Common myeloid progenitor, CD34-positive (primary cell): ENCODE results near the gene SLC49A3.
"Not testable (repeated sequence)": the region's sequence is repeated elsewhere in the genome, so short reads cannot be mapped to it uniquely, and the experiment has no call there.

Source experiments
- CTCF ChIA-PET: fragments of 350-600 bp; sonication (Branson Sonifier 250); formaldehyde crosslinking; loops from one replicate; lab custom pipeline; 2021; ENCODE audit warnings: antibody characterized with exemption; lab: Charles Lee
- POLR2A ChIA-PET: fragments of 350-600 bp; sonication (Branson Sonifier 250); formaldehyde crosslinking; loops from one replicate; lab custom pipeline; 2021; ENCODE audit warnings: antibody characterized with exemption; lab: Charles Lee
- DNase-seq, 3 donors: peaks; one replicate each; pipeline versions ENCODE4 v3.0.0 to v3.0.0-alpha.2; 2013
- H3K27ac ChIP-seq, 2 experiments: 1 replicate in 1 of 2; 2 replicates in 1 of 2; pipeline ENCODE4 v1.7.0; 2013; ENCODE audit warnings: inconsistent platforms in 2 of 2, low read length in 2 of 2, mild to moderate bottlenecking in 2 of 2, low read depth in 1 of 2, moderate library complexity in 1 of 2; ENCODE audit not compliant: severe bottlenecking in 2 of 2, insufficient read depth in 1 of 2, poor library complexity in 1 of 2
- H3K27me3 ChIP-seq, 5 experiments: replicated peaks in 2 of 5; 1 replicate in 3 of 5; 2 replicates in 2 of 5; pipeline versions ENCODE4 v1.6.1 to v1.7.0; 2013; ENCODE audit warnings: low read length in 4 of 5, mild to moderate bottlenecking in 2 of 5, moderate library complexity in 2 of 5, inconsistent platforms in 1 of 5; ENCODE audit not compliant: insufficient read depth in 5 of 5, control insufficient read depth in 4 of 5
- H3K36me3 ChIP-seq, 4 experiments: 1 replicate in 2 of 4; 2 replicates in 2 of 4; pipeline versions ENCODE4 v1.6.1 to v1.7.0; 2013; ENCODE audit warnings: low read length in 3 of 4, control low read depth in 1 of 4, mild to moderate bottlenecking in 1 of 4; ENCODE audit not compliant: control insufficient read depth in 4 of 4, insufficient read depth in 4 of 4
- H3K4me1 ChIP-seq, 4 experiments: 1 replicate in 3 of 4; 2 replicates in 1 of 4; pipeline versions ENCODE4 v1.6.1 to v1.7.1; 2013; ENCODE audit warnings: low read length in 3 of 4, mild to moderate bottlenecking in 3 of 4, control low read depth in 1 of 4, inconsistent platforms in 1 of 4, moderate library complexity in 1 of 4; ENCODE audit not compliant: control insufficient read depth in 4 of 4, insufficient read depth in 4 of 4; ENCODE audit errors: control extremely low read depth in 1 of 4
- H3K4me3 ChIP-seq, 7 experiments: 1 replicate in 4 of 7; 2 replicates in 3 of 7; pipeline versions ENCODE4 v1.5.1 to v1.7.0; 2013; ENCODE audit warnings: mild to moderate bottlenecking in 7 of 7, low read length in 6 of 7, moderate library complexity in 6 of 7, inconsistent platforms in 2 of 7, low read depth in 2 of 7, control low read depth in 1 of 7; ENCODE audit not compliant: insufficient read depth in 4 of 7, control insufficient read depth in 1 of 7; ENCODE audit errors: extremely low read depth in 1 of 7
- H3K9me3 ChIP-seq, 5 experiments: 1 replicate in 4 of 5; 2 replicates in 1 of 5; pipeline versions ENCODE4 v1.6.1 to v1.7.1; 2013; ENCODE audit warnings: low read length in 4 of 5, mild to moderate bottlenecking in 2 of 5, inconsistent platforms in 1 of 5, low read depth in 1 of 5, moderate library complexity in 1 of 5; ENCODE audit not compliant: control insufficient read depth in 4 of 5, insufficient read depth in 2 of 5; ENCODE audit errors: control extremely low read depth in 1 of 5
- WGBS: methylation state at CpG from one replicate; pipeline ENCODE4 v1.1.5; 2013; ENCODE audit not compliant: insufficient coverage; 5-methylcytosine and 5-hydroxymethylcytosine counted together

The SLC49A3 gene

DNA sequence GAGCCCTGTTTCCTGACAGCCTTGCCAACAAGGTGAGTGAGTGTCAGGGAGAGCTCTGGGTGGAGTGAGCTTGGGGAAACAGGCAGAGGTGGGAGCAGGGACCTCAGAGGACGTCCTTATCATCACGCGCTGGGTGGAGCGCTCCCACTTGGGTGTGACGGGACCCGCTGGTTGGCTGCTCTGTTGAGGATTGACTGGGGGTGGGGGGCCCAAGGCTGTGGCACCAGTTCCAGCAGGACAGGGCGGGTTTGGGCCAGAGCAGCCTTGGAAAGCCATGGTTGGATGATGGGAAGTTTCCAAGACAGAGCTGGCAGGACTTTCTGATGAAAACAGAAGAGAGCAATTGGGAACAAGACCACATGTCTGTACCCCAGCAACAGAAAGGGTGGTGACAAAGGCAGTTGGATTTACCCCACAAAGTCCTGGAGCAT is 13.7 kb upstream of the SLC49A3 start:
- ChIA-PET POLR2A (no interaction called here), CTCF (interaction anchor here (1.0 to 1.4 kb wide), 2 partner anchors 13 to 16 kb away, joined by 4 to 5 read pairs; no protein-coding TSS in a partner anchor)
- Histone ChIP-seq H3K4me3 (no peak overlapping the region), H3K4me1 (peaks cover 0 to 26% (median 22%) of the 10 kb centered on the region in 4 experiments), H3K27me3 (no peaks in the 10 kb centered on the region), H3K36me3 (no peaks in the 10 kb centered on the region), H3K27ac (no peak overlapping the region), H3K9me3 (no peaks in the 10 kb centered on the region)
- no peak for DNase-seq
- WGBS: 100% methylated on average over 4 of the region's 7 CpGs

DNA sequence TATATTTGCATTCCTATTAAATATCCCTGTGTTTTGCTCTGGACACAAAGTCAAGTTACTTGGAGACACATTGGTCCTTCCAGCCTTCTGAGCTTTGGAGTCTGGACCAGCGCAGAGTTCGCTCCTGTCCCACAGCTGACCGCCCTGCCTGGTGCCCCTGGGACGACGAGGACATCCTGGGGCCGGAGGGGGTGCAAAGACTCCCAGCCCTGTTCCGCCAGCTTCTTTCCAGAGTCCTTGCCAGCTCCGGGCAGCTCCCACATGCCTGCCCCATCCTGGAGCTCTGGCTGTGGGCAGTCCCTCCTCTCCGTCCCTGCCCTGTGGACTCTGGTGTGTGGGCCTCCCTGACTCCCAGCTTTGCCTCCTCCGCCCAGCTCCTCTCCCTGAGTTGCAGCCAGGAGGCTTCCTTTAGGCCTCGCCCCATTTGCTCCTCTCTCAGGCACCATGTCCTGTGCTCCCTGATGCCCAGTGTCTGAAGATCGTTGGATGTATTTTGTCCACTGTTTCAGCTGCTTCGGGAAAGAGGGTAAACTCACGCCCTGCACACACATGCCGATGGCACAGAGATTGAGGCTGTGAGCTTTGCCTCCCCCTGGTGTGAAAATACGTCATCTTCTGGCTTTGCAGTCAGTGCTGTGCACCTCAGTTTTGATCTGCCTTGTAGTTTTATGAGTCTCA is 11.8 kb upstream of the SLC49A3 start:
- WGBS: 95% methylated on average over 16 of the region's 16 CpGs
- no peak for DNase-seq
- Histone ChIP-seq H3K36me3 (no peaks in the 10 kb centered on the region), H3K4me1 (peaks cover 0 to 19% (median 12%) of the 10 kb centered on the region in 4 experiments), H3K4me3 (no peak overlapping the region), H3K9me3 (no peaks in the 10 kb centered on the region), H3K27ac (no peak overlapping the region), H3K27me3 (no peaks in the 10 kb centered on the region)
- ChIA-PET CTCF (interaction anchor here (1.0 to 3.4 kb wide), 3 partner anchors 10 to 16 kb away, joined by 3 to 11 read pairs (median 6); no protein-coding TSS in a partner anchor), POLR2A (no interaction called here)

DNA sequence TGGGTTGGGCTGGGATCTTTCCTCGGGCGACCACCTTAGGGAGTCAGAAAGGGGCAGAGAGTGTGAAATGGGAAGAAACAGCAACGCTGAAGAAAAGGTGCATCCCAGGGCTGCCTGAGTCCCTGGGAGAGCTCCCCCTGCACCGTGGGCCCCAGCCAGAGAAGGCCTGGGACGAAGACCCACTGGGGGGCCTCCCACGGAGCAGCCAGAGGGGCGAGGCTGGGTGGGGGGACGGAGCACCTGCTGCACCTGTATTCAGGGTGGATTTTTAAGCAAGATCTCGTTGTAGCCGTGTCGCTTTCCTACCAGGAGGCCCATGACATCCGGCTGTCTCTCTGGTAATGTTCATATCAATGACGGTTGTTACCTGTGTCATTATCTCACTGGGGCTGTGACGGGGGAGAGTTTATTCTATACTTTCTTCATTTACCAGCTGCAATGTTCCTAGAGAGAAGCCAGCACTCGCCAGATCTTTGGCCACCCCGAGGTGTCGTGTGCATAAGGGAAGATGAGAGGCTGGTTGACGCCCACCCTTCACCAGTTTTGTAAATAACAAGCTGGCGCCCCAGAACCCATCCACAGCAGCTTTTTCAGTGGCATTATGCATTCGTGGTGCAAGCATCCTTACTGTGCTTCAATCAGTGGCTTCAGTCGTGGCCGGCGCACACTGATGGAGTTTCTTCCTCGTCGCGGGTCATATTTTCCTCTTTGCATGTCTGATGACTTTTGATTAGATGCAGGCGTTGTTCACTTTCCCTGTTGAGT is 11.0 kb upstream of the SLC49A3 start:
- ChIA-PET POLR2A (no interaction called here), CTCF (interaction anchor here (1.0 to 3.4 kb wide), 3 partner anchors 10 to 15 kb away, joined by 3 to 11 read pairs (median 6); no protein-coding TSS in a partner anchor)
- Histone ChIP-seq H3K27ac (no peak overlapping the region), H3K9me3 (no peaks in the 10 kb centered on the region), H3K27me3 (no peaks in the 10 kb centered on the region), H3K4me3 (no peak overlapping the region), H3K4me1 (peaks cover 0 to 15% (median 8%) of the 10 kb centered on the region in 4 experiments), H3K36me3 (no peaks in the 10 kb centered on the region)
- 93% methylated on average over 17 of the region's 27 CpGs for WGBS
- no peak for DNase-seq

DNA sequence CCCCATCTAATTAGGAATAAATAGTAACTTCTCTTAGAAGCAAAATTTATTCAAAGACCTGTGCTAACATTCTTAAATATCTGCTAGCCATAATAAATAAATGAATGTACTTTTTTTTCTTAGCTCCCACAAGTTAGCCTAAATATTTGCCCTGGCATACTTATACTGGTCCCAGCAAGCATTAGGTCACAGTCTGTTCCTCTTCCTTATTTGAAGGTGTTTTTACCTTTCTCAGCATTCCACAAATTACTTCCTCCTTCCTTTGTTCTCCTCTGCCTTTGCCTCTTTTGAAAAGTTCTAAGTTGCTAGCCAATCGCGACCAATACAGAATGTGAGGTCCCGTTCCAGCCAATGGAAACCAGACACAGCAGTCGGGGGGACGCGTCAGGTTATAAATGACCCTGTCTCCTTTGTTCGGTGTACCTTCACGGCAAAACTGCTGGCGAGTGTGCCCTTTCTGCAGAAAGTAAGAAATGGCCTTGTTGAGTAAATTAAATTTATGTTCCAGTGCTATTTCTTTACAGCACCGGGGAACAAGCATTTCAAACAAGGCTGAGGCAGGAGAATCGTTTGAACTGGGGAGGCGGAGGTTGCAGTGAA is 5.5 kb upstream of the SLC49A3 start:
- H3K36me3 ChIP-seq, H3K27me3 ChIP-seq, H3K4me3 ChIP-seq, POLR2A ChIA-PET, DNase-seq, H3K27ac ChIP-seq, H3K9me3 ChIP-seq: not testable (repeated sequence)
- CTCF ChIA-PET: interaction anchor here (1.1 kb wide), 1 partner anchor 11 kb away, joined by 3 read pairs; no protein-coding TSS in a partner anchor
- peaks cover 0 to 16% (median 11%) of the 10 kb centered on the region in 4 experiments for H3K4me1 ChIP-seq
- WGBS: 96% methylated on average over 12 of the region's 12 CpGs

DNA sequence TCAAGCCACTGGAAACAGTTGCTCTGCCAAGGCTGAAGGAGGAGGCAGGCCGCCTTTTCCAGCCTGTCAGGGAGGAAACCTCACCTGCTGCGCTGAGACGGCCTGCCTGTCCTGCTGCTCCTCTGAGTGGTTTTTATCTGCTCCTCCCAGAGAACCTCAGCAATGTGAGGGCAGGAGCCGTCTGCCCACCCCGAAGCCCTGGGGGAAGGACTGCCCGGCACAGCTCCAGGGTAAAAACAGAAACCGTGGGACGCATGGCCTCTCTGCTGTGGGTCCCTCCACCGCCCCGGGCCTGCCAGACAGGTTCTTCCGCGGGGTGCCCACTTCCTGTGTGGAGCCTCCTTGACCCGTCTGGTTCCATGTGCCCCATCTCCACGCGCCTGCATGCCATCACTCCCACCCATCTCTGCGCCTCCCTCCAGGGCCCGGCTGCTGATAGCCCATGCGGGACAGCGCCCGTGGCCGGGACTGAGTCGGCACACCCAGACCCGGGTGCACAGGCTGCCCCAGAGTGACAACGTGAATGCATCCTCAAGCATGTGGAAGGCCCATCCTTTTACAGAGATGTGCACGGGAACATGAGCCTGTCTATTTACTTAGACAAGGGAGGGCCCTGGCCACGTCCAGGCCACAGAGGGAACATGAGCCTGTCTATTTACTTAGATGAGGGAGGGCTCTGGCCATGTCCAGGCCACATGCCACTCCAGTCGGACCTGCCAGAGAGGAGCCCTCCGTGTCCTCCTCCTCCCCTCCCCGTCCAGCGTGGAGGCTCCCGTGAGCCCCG is 4.0 kb upstream of the SLC49A3 start:
- ChIA-PET POLR2A (no interaction called here), CTCF (interaction anchor here (1.0 kb wide), 1 partner anchor 9 kb away, joined by 6 read pairs; no protein-coding TSS in a partner anchor)
- Histone ChIP-seq H3K4me3 (no peak overlapping the region), H3K36me3 (no peaks in the 10 kb centered on the region), H3K9me3 (no peaks in the 10 kb centered on the region), H3K27me3 (no peaks in the 10 kb centered on the region), H3K4me1 (peaks cover 0 to 19% (median 16%) of the 10 kb centered on the region in 4 experiments), H3K27ac (no peak overlapping the region)
- 85% methylated on average over 25 of the region's 32 CpGs for WGBS
- DNase-seq: no peak

DNA sequence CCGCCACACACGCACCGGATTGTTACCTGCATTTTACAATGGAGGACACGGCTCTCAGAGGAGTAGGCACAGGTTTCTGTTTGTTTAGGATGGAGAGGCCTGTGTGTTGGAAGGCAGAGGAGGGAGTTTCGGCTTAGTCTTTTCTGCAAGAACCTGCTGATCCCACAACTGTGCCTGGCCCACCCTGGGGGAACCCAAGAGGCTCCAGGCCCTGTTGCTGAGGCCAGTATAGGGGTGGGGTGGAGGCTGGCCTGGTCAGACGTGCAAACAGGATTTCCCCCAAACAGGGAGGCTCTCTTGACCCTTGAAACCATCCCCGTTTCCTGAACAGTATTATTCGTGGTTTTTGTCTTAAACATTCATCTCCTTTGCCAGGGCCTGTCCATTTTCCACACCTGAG is 772 bp upstream of the SLC49A3 start:
- no peak for DNase-seq
- WGBS: 72% methylated on average over 5 of the region's 8 CpGs
- POLR2A ChIA-PET: interaction anchor here (0.6 kb wide), 2 partner anchors 37 to 104 kb away, joined by 3 to 6 read pairs; no protein-coding TSS in a partner anchor
- Histone ChIP-seq H3K36me3 (no peaks in the 10 kb centered on the region), H3K27me3 (no peaks in the 10 kb centered on the region), H3K4me3 (peak overlapping the region in 5 of 7 experiments; percentile 48 to 75 (median 64)), H3K27ac (no peak overlapping the region), H3K4me1 (peaks cover 0 to 19% (median 16%) of the 10 kb centered on the region in 4 experiments), H3K9me3 (no peaks in the 10 kb centered on the region)
- CTCF ChIA-PET: interaction anchor here (1.0 to 1.6 kb wide), 3 partner anchors 11 to 20 kb away, joined by 3 to 6 read pairs (median 5); no protein-coding TSS in a partner anchor
